CD4-positive, alpha-beta T cell treated with Interleukin-12 subunit alpha and Interleukin-12 subunit beta, for 1 hour (primary cell): ENCODE results near the gene CNGB1.
A peak's percentile ranks its signal among the peaks of the same experiment; 100 is the strongest.
"Not testable (repeated sequence)": the region's sequence is repeated elsewhere in the genome, so short reads cannot be mapped to it uniquely, and the experiment has no call there.

Experiments
- DNase-seq: peaks from one replicate; pipeline ENCODE4 v3.0.0-alpha.2; 2020

The CNGB1 gene

GRCh38 chr16:57970970-57971369 is at the start of gene CNGB1:
Gene CNGB1 (minus strand): TSS chr16:57971128. CDS start chr16:57967286, 3,842 bp downstream.
- no peak for DNase-seq

GRCh38 chr16:58019866-58020538 is 49.1 kb upstream of the CNGB1 start:
- no peak for DNase-seq

GRCh38 chr16:58018803-58019202 is 47.9 kb upstream of the CNGB1 start:
- DNase-seq: no peak

- DNase-seq: no peak
These were observed 46.0 kb upstream of the CNGB1 start for GRCh38 chr16:58016840-58017446.

- no peak for DNase-seq
These were observed 42.5 kb upstream of the CNGB1 start for GRCh38 chr16:58013201-58013956.

- DNase-seq: no peak
These were observed 41.6 kb upstream of the CNGB1 start for GRCh38 chr16:58012481-58012880.

- no peak for DNase-seq
These were observed 40.7 kb upstream of the CNGB1 start for GRCh38 chr16:58011652-58012051.

GRCh38 chr16:58010886-58011285 is 40.0 kb upstream of the CNGB1 start:
- DNase-seq: no peak

GRCh38 chr16:58009856-58010416 is 39.0 kb upstream of the CNGB1 start:
- DNase-seq: no peak

- not testable (repeated sequence) for DNase-seq
These were observed 33.8 kb upstream of the CNGB1 start for GRCh38 chr16:58004736-58005135.

GRCh38 chr16:58002936-58003335 is 32.0 kb upstream of the CNGB1 start:
- DNase-seq: no peak

- no peak for DNase-seq
These were observed 31.5 kb upstream of the CNGB1 start for GRCh38 chr16:58002416-58002800.

GRCh38 chr16:58001781-58002415 is 31.0 kb upstream of the CNGB1 start:
- DNase-seq: no peak

GRCh38 chr16:58000706-58001676 is 30.1 kb upstream of the CNGB1 start, which contains the start of gene USB1:
Gene USB1 (plus strand): TSS chr16:58001407. CDS start chr16:58001484, 77 bp downstream.
- DNase-seq: peak; percentile 88

GRCh38 chr16:57999971-58000705 is 29.2 kb upstream of the CNGB1 start, which contains the start of gene ZNF319:
Gene ZNF319 (minus strand): TSS chr16:58000672. CDS start chr16:57998265, 2,407 bp downstream.
- DNase-seq: no peak

GRCh38 chr16:57999366-57999970 is 28.5 kb upstream of the CNGB1 start:
- DNase-seq: peak; percentile 45

- peak; percentile 26 for DNase-seq
These were observed 28.1 kb upstream of the CNGB1 start for GRCh38 chr16:57998992-57999365.

- peak; percentile 71 for DNase-seq
These were observed 27.6 kb upstream of the CNGB1 start for GRCh38 chr16:57998486-57998885.

GRCh38 chr16:57997528-57998265 is 26.8 kb upstream of the CNGB1 start:
- DNase-seq: no peak

GRCh38 chr16:57997176-57997527 is 26.2 kb upstream of the CNGB1 start:
- DNase-seq: no peak
